Adrenal gland (tissue), 12 donors: ENCODE data around the gene RALGDS. TPM values are rescaled to one million over a fixed set of nuclear protein-coding genes. Genes with fewer than 3 reads are reported as not detected.

Experiments used
- DNase-seq, 7 donors: peaks; one replicate each; pipeline ENCODE4 v3.0.0-alpha.2; 2019 to 2020
- H3K27ac ChIP-seq, 5 donors: fragments of 200-600 bp; sonication (generic) in 4 of 5; 1 replicate in 3 of 5; 2 replicates in 2 of 5; pipeline versions ENCODE4 v1.5.1 to v1.8.0; 2016 to 2020; ENCODE audit warnings: mild to moderate bottlenecking in 1 of 5
- H3K27me3 ChIP-seq: fragments of 200-600 bp; 2 replicates; pipeline ENCODE4 v1.8.0; 2021
- H3K36me3 ChIP-seq, 2 donors: fragments of 200-600 bp; replicated peaks in 1 of 2; 1 replicate in 1 of 2; 2 replicates in 1 of 2; pipeline versions ENCODE4 v1.5.1 to v1.8.0; 2018 to 2022
- H3K4me1 ChIP-seq, 2 donors: fragments of 200-600 bp; replicated peaks in 1 of 2; 1 replicate in 1 of 2; 2 replicates in 1 of 2; pipeline versions ENCODE4 v1.5.1 to v1.8.0; 2018 to 2021
- H3K4me3 ChIP-seq, 4 donors: fragments of 200-600 bp; sonication (generic) in 3 of 4; one replicate each; pipeline ENCODE4 v1.5.1; 2016 to 2018
- H3K9me3 ChIP-seq, 3 donors: fragments of 200-600 bp; sonication (generic) in 1 of 3; replicated peaks in 1 of 3; 1 replicate in 2 of 3; 2 replicates in 1 of 3; pipeline versions ENCODE4 v1.5.1 to v1.8.0; 2016 to 2021
- CTCF ChIP-seq, 6 experiments: fragments of 450-650 bp in 4 of 6; fragments of 200-600 bp in 2 of 6; sonication (generic) in 1 of 6; IDR thresholded peaks; 1 replicate in 5 of 6; 2 replicates in 1 of 6; pipeline versions ENCODE4 v1.5.1 to v1.8.0; 2016 to 2021; ENCODE audit warnings: antibody characterized with exemption in 6 of 6, mild to moderate bottlenecking in 2 of 6, moderate library complexity in 1 of 6
- POLR2A ChIP-seq, 2 donors: fragments of 450-650 bp; IDR thresholded peaks; one replicate each; pipeline ENCODE4 v1.6.1; 2017; ENCODE audit warnings: antibody characterized with exemption in 2 of 2, mild to moderate bottlenecking in 2 of 2, moderate library complexity in 1 of 2
- WGBS, 4 donors: extraction: QIAGEN DNeasy Blood & Tissue Kit in 2 of 4; methylation state at CpG; one replicate each; pipeline versions ENCODE4 v1.1.5 to v1.1.7; 2013 to 2017; 5-methylcytosine and 5-hydroxymethylcytosine counted together
- intact Hi-C, 2 donors: fragments of 100-400 bp; cut with DNase I; formaldehyde crosslinking; loops; one replicate each; pipeline versions ENCODE4 v1.14.1 to v1.15.0; 2022 to 2023
- polyA plus RNA-seq, 3 donors: library from polyadenylated mRNA; stranded (reverse); fragments of 200-250 nt in 2 of 3; fragments of 350-450 nt in 1 of 3; fragmentation: Illumina TruSeq in 1 of 3; extraction: RNeasy Lipid Tissue Mini Kit (QIAGEN cat#74804) in 1 of 3; gene quantifications; one replicate each; pipeline ENCODE4 v1.2.3, GENCODE V29; 2013 to 2014
- total RNA-seq, 9 donors: library from RNA; depleted of rRNA in 4 of 9; stranded (reverse); fragments of >200 nt in 4 of 9; fragments of 120-200 nt in 1 of 9; fragmentation: NEBNext Ultra II Directional in 1 of 9; extraction: Animal tissue kit (Norgen Biotek cat#: 25700) in 1 of 9; gene quantifications; one replicate each; pipeline versions ENCODE4 v1.1.0 to v1.2.4, GENCODE V29; 2013 to 2023
- donor health status: healthy with polysubstance abuse.
- donor health status: Bipolar disorder and iron deficiency.
- donor health status: DM: yes; HTN: yes; CAD: no.
- donor health status: DM: no; HTN: no; CAD: no.
- donor health status: DM: no; HTN: no; CAD: no.
- donor health status: DM: yes; HTN: yes; CAD: no.

The RALGDS gene
- total and polyA plus RNA-seq, 12 donors: 21.3 to 170 (median 67.5) TPM

- Histone ChIP-seq H3K4me1 (peaks cover 13 to 20% of the 10 kb centered on the region in 2 donors), H3K9me3 (no peaks in the 10 kb centered on the region), H3K27ac (no peak overlapping the region), H3K27me3 (no peaks in the 10 kb centered on the region), H3K36me3 (no peaks in the 10 kb centered on the region), H3K4me3 (no peak overlapping the region)
- WGBS, 4 donors: 72 to 93% (median 85%) methylated on average over 7 of the region's 7 CpGs
- intact Hi-C loops: no loop called here
- no peak for TF ChIP-seq POLR2A (IDR thresholded peaks at IDR 0.05)
- TF ChIP-seq CTCF (IDR thresholded peaks at IDR 0.05): no peak
- DNase-seq: no peak
Measured at GRCh38 chr9:133080161-133080560, 40.9 kb downstream of the RALGDS start.

- DNase-seq: no peak
Measured at GRCh38 chr9:133078486-133078885, 42.6 kb downstream of the RALGDS start.

GRCh38 chr9:133076691-133077090 is 44.3 kb downstream of the RALGDS start:
- 72 to 78% (median 73%) methylated on average over 4 of the region's 4 CpGs for WGBS, 4 donors
- DNase-seq: no peak
- TF ChIP-seq CTCF (IDR thresholded peaks at IDR 0.05) (no peak), POLR2A (IDR thresholded peaks at IDR 0.05) (no peak)

More at GRCh38 chr9:133078486-133078885, 42.6 kb downstream of the RALGDS start:
- peaks cover 13 to 20% of the 10 kb centered on the region in 2 donors for H3K4me1 ChIP-seq
- intact Hi-C loops: no loop called here
- TF ChIP-seq POLR2A (IDR thresholded peaks at IDR 0.05) (no peak), CTCF (IDR thresholded peaks at IDR 0.05) (no peak)
- no peaks in the 10 kb centered on the region for H3K27me3 ChIP-seq
- H3K9me3 ChIP-seq: no peaks in the 10 kb centered on the region
- H3K27ac ChIP-seq: no peak overlapping the region
- no peaks in the 10 kb centered on the region for H3K36me3 ChIP-seq
- 87 to 95% (median 92%) methylated on average over 10 to 14 of the region's 14 CpGs for WGBS, 4 donors
- no peak overlapping the region for H3K4me3 ChIP-seq

GRCh38 chr9:133075925-133076630 is 45.0 kb downstream of the RALGDS start:
- H3K9me3 ChIP-seq: no peaks in the 10 kb centered on the region
- no peak overlapping the region for H3K4me3 ChIP-seq
- intact Hi-C loops: no loop called here
- 28 to 37% (median 30%) methylated on average over 4 of the region's 4 CpGs for WGBS, 4 donors
- H3K4me1 ChIP-seq: peaks cover 13 to 20% of the 10 kb centered on the region in 2 donors
- H3K27me3 ChIP-seq: no peaks in the 10 kb centered on the region
- H3K36me3 ChIP-seq: no peaks in the 10 kb centered on the region
- peak in 4 of 7 donors; percentile 24 to 55 (median 54) for DNase-seq
- peak overlapping the region; percentile 12 to 73 (median 63) for H3K27ac ChIP-seq
- TF ChIP-seq POLR2A (IDR thresholded peaks at IDR 0.05): no peak
- no peak for TF ChIP-seq CTCF (IDR thresholded peaks at IDR 0.05)

More at GRCh38 chr9:133076691-133077090, 44.3 kb downstream of the RALGDS start:
- intact Hi-C loops: no loop called here
- Histone ChIP-seq H3K4me3 (no peak overlapping the region), H3K36me3 (no peaks in the 10 kb centered on the region), H3K4me1 (peaks cover 13 to 20% of the 10 kb centered on the region in 2 donors), H3K9me3 (no peaks in the 10 kb centered on the region), H3K27ac (peak overlapping the region in 4 of 5 donors; percentile 29 to 70 (median 56)), H3K27me3 (no peaks in the 10 kb centered on the region)
